Heart right ventricle (tissue), 16 donors: ENCODE results near the gene PLBD2. TPM values are rescaled to one million over a fixed set of nuclear protein-coding genes. Genes with fewer than 3 reads are reported as not detected.

Experiments used
- ATAC-seq, 8 donors: fragments of 200-7000 bp; cut with Tn5 transposase; one replicate each; pipeline ENCODE4 v1.9.1; 2020; ENCODE audit warnings: mild to moderate bottlenecking in 8 of 8, moderate library complexity in 8 of 8, moderate number of reproducible peaks in 1 of 8
- DNase-seq, 2 donors: peaks; one replicate each; pipeline ENCODE4 v3.0.0-alpha.2; 2020
- H3K27ac ChIP-seq, 10 donors: fragments of 200-600 bp; sonication (generic) in 2 of 10; one replicate each; pipeline versions ENCODE4 v1.5.0 to v1.8.0; 2020 to 2022; ENCODE audit warnings: mild to moderate bottlenecking in 3 of 10
- H3K27me3 ChIP-seq, 7 donors: fragments of 200-600 bp; one replicate each; pipeline ENCODE4 v1.8.0; 2021 to 2022; ENCODE audit warnings: mild to moderate bottlenecking in 2 of 7
- H3K36me3 ChIP-seq, 9 donors: fragments of 200-600 bp; sonication (generic) in 1 of 9; one replicate each; pipeline versions ENCODE4 v1.5.0 to v1.8.0; 2020 to 2022; ENCODE audit warnings: mild to moderate bottlenecking in 2 of 9
- H3K4me1 ChIP-seq, 9 donors: fragments of 200-600 bp; sonication (generic) in 1 of 9; one replicate each; pipeline versions ENCODE4 v1.5.0 to v1.8.0; 2020 to 2022; ENCODE audit warnings: mild to moderate bottlenecking in 4 of 9
- H3K4me3 ChIP-seq, 10 donors: fragments of 200-600 bp; sonication (generic) in 2 of 10; one replicate each; pipeline versions ENCODE4 v1.5.0 to v1.8.0; 2020 to 2022; ENCODE audit warnings: mild to moderate bottlenecking in 7 of 10, moderate library complexity in 2 of 10
- H3K9me3 ChIP-seq, 11 donors: fragments of 200-600 bp in 10 of 11; sonication (generic) in 2 of 11; one replicate each; pipeline versions ENCODE4 v1.5.0 to v1.8.0; 2013 to 2022; ENCODE audit warnings: mild to moderate bottlenecking in 2 of 11, control low read depth in 1 of 11, moderate library complexity in 1 of 11
- WGBS, 2 donors: extraction: QIAGEN DNeasy Blood & Tissue Kit; methylation state at CpG; one replicate each; pipeline ENCODE4 v1.1.7; 2013; ENCODE audit warnings: inconsistent platforms in 1 of 2; 5-methylcytosine and 5-hydroxymethylcytosine counted together
- intact Hi-C, 10 donors: fragments of 100-400 bp; cut with DNase I; formaldehyde crosslinking; loops; one replicate each; pipeline versions ENCODE4 v1.11.1 to v1.14.2; 2022
- polyA plus RNA-seq, 2 donors: library from polyadenylated mRNA; stranded (reverse); fragments of 200-250 nt; gene quantifications; one replicate each; pipeline ENCODE4 v1.2.3, GENCODE V29; 2013
- total RNA-seq, 10 donors: library from RNA; stranded (reverse); fragmentation: NEBNext Ultra II Directional in 3 of 10; extraction: Animal tissue kit (Norgen Biotek cat#: 25700) in 3 of 10; gene quantifications; one replicate each; pipeline versions ENCODE4 v1.2.1 to v1.2.4, GENCODE V29; 2021 to 2023
- TF ChIP-seq, protein P1 (sequence below), 9 donors: fragments of 200-600 bp; sonication (generic) in 2 of 9; IDR thresholded peaks; one replicate each; pipeline versions ENCODE4 v1.5.0 to v1.8.0; 2021 to 2022; ENCODE audit warnings: antibody characterized with exemption in 9 of 9, mild to moderate bottlenecking in 5 of 9, moderate library complexity in 1 of 9
- donor health status: Arrhythmogenic right ventricular cardiomyopathy.
- donor health status: ischemic (EF 13 %, LVEDD 7.1; RV severe dilation, severe dysfunction).
- donor health status: healthy with polysubstance abuse.
- donor health status: DM: no; HTN: yes; CAD: no.
- donor health status: DM: no; HTN: no; CAD: no.
- donor health status: ischemic (EF 25% LVEDD 6.9; RV normal size, moderate dysfunction).
- donor health status: ischemic (EF 25% LVEDD 5.7; RV mildly dilated, moderate dysfunction).
- donor health status: healthy.
- donor health status: DM: yes; HTN: yes; CAD: no.
- donor health status: Ischemic cardiomyopathy.
- donor health status: ischemic (EF 35%, LVEDD 5.7; RV mildly dilated, moderate dysfunction).
- donor health status: nonischemic (EF 11% LVEDD 7.7; RV severe dilation, severe dysfunction).
- donor health status: DM: yes; HTN: yes; CAD: no.
- donor health status: PGD.
- donor health status: ischemic (EF 29% LVEDD 5.4; RV normal size, mild dysfunction).
- donor health status: nonischemic (EF 23%, LVEDD 6.1; RV moderate dilation, normal function).

PLBD2 gene
- total and polyA plus RNA-seq, 12 donors = 13.0 to 53.9 (median 35.4) TPM

DNA sequence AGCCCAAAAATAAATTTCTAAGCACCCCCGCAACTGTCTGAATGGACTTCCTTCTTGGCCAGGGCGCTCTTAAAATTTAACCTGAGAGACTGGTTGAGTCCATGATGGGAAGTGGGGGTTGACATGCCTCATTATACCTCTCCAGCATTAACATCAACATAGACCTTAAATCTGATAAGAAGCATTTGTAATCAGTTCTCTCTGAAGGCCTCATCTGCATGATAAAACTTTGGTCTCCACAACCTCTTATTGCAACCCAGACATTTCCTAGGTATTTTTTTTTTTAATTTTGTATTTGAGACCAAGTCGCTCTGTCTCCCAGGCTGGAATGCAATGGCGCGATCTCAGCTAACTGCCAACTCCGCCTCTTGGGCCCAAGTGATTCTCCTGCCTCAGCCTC, 13.1 kb upstream of the PLBD2 start:
- TF ChIP-seq, protein P1, sequence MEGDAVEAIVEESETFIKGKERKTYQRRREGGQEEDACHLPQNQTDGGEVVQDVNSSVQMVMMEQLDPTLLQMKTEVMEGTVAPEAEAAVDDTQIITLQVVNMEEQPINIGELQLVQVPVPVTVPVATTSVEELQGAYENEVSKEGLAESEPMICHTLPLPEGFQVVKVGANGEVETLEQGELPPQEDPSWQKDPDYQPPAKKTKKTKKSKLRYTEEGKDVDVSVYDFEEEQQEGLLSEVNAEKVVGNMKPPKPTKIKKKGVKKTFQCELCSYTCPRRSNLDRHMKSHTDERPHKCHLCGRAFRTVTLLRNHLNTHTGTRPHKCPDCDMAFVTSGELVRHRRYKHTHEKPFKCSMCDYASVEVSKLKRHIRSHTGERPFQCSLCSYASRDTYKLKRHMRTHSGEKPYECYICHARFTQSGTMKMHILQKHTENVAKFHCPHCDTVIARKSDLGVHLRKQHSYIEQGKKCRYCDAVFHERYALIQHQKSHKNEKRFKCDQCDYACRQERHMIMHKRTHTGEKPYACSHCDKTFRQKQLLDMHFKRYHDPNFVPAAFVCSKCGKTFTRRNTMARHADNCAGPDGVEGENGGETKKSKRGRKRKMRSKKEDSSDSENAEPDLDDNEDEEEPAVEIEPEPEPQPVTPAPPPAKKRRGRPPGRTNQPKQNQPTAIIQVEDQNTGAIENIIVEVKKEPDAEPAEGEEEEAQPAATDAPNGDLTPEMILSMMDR (IDR thresholded peaks at IDR 0.05) = no peak
- H3K27me3 ChIP-seq = no peaks in the 10 kb centered on the region
- no peaks in the 10 kb centered on the region for H3K9me3 ChIP-seq
- no peaks in the 10 kb centered on the region for H3K4me1 ChIP-seq
- ATAC-seq (no peak), DNase-seq (no peak)
- H3K27ac ChIP-seq = no peak overlapping the region
- no peaks in the 10 kb centered on the region for H3K36me3 ChIP-seq
- WGBS, 2 donors = 92 to 95% methylated on average over 6 of the region's 6 CpGs
- H3K4me3 ChIP-seq = no peak overlapping the region
- intact Hi-C loops = no loop called here

DNA sequence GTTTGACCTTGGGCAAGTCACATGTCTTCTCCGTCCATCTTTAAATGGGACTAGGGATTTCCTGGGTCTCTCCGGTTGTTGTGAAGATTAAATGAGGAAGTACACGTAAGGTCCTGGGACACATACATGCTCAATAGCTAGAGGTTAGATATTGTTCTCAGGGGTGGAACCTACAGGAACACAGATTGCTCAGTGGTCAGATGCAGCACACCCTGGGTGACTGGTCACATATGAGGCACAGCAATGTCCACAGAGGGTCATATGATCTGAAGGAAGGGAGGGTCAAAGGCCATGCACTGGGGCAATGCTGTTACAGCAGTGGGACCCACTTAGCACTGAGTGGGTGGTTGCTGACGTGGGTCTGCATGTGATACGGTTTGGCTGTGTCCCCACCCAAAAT, 12.0 kb upstream of the PLBD2 start:
- TF ChIP-seq, protein P1 (IDR thresholded peaks at IDR 0.05) = no peak
- intact Hi-C loops = no loop called here
- no peak for DNase-seq
- H3K27ac ChIP-seq = no peak overlapping the region
- 83 to 90% methylated on average over 5 of the region's 5 CpGs for WGBS, 2 donors
- H3K36me3 ChIP-seq = no peaks in the 10 kb centered on the region
- H3K4me1 ChIP-seq = no peaks in the 10 kb centered on the region
- no peak for ATAC-seq
- no peaks in the 10 kb centered on the region for H3K27me3 ChIP-seq
- H3K4me3 ChIP-seq = no peak overlapping the region
- H3K9me3 ChIP-seq = no peaks in the 10 kb centered on the region

GRCh38 chr12:113347107-113347506, 11.3 kb upstream of the PLBD2 start:
- no peak for ATAC-seq
- Histone ChIP-seq H3K27me3 (no peaks in the 10 kb centered on the region), H3K4me3 (no peak overlapping the region), H3K4me1 (no peaks in the 10 kb centered on the region), H3K9me3 (no peaks in the 10 kb centered on the region), H3K36me3 (no peaks in the 10 kb centered on the region), H3K27ac (no peak overlapping the region)
- TF ChIP-seq, protein P1 (IDR thresholded peaks at IDR 0.05) = no peak
- WGBS, 2 donors = 93% methylated on average over 3 of the region's 3 CpGs
- intact Hi-C loops = no loop called here
- no peak for DNase-seq

DNA sequence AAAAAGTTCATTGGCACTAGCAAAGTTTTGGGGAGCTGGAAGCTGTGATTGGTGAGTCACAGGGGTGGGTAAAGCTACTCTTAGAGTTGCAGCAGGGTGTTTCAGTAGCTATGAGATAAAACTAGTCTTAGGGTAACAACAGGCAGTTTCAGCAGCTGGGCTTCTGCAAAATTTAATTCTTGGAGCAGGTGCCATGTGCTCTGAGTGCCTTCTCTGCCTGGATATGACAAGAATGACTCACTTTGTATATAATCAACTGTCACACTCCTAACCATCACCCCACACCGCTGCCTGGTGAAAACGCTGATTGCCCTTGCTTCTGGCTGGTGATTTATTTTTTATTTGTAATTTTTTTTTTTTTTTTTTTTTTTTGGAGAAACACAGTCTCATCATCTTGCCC, 10.5 kb upstream of the PLBD2 start:
- TF ChIP-seq, protein P1 (IDR thresholded peaks at IDR 0.05) = no peak
- no peak overlapping the region for H3K4me3 ChIP-seq
- H3K9me3 ChIP-seq = no peaks in the 10 kb centered on the region
- DNase-seq (no peak), ATAC-seq (peak in 2 of 8 donors; percentile 44 to 54)
- H3K36me3 ChIP-seq = no peaks in the 10 kb centered on the region
- H3K27ac ChIP-seq = no peak overlapping the region
- 87% methylated on average over 2 of the region's 2 CpGs for WGBS, 2 donors
- no peaks in the 10 kb centered on the region for H3K4me1 ChIP-seq
- intact Hi-C loops = no loop called here
- H3K27me3 ChIP-seq = no peaks in the 10 kb centered on the region
